UCSD-AML1 (cell line): ENCODE results near the gene CLMN.
"Not testable (repeated sequence)": the region's sequence is repeated elsewhere in the genome, so short reads cannot be mapped to it uniquely, and the experiment has no call there.

Experiments
- DNase-seq: peaks from one replicate; lab custom pipeline; 2025; ENCODE audit not compliant: unreplicated experiment; lab: John Stamatoyannopoulos, UW

Gene CLMN

GRCh38 chr14:95222870-95223398, 96.8 kb downstream of the CLMN start:
- no peak for DNase-seq

GRCh38 chr14:95222151-95222631, 97.5 kb downstream of the CLMN start:
- no peak for DNase-seq

- DNase-seq = no peak
These were observed 98.2 kb downstream of the CLMN start for GRCh38 chr14:95221531-95221930.

GRCh38 chr14:95220663-95221231, 99.0 kb downstream of the CLMN start:
- DNase-seq = no peak

GRCh38 chr14:95218472-95219193, 101.1 kb downstream of the CLMN start:
- no peak for DNase-seq

- DNase-seq = no peak
These were observed 101.7 kb downstream of the CLMN start for GRCh38 chr14:95218006-95218405.

GRCh38 chr14:95217391-95217900, 102.3 kb downstream of the CLMN start:
- no peak for DNase-seq

GRCh38 chr14:95216008-95216407, 103.7 kb downstream of the CLMN start:
- DNase-seq = no peak

GRCh38 chr14:95215094-95215725, 104.5 kb downstream of the CLMN start:
- DNase-seq = no peak

- DNase-seq = no peak
These were observed 105.9 kb downstream of the CLMN start for GRCh38 chr14:95213774-95214173.

- DNase-seq = no peak
These were observed 107.8 kb downstream of the CLMN start for GRCh38 chr14:95211721-95212504.

- DNase-seq = no peak
These were observed 109.0 kb downstream of the CLMN start for GRCh38 chr14:95210699-95211098.

GRCh38 chr14:95208598-95208997, 111.1 kb downstream of the CLMN start:
- DNase-seq = no peak

GRCh38 chr14:95207475-95208233, 112.1 kb downstream of the CLMN start:
- no peak for DNase-seq

- DNase-seq = no peak
These were observed 113.2 kb downstream of the CLMN start for GRCh38 chr14:95206534-95206933.

GRCh38 chr14:95204705-95205104, 115.0 kb downstream of the CLMN start:
- DNase-seq = no peak

- not testable (repeated sequence) for DNase-seq
These were observed 118.0 kb downstream of the CLMN start for GRCh38 chr14:95201745-95202144.

GRCh38 chr14:95200404-95200803, 119.3 kb downstream of the CLMN start:
- no peak for DNase-seq

- DNase-seq = no peak
These were observed 120.3 kb downstream of the CLMN start for GRCh38 chr14:95199298-95199983.

GRCh38 chr14:95198320-95198719, 121.4 kb downstream of the CLMN start:
- DNase-seq = no peak
